Activated naive CD8-positive, alpha-beta T cell treated with anti-CD3 and anti-CD28 coated beads, Interleukin-2, amount 50 U/mL, for 16 hours (primary cell): ENCODE measurements around the gene GPANK1.

Experiments
- DNase-seq: peaks from one replicate; pipeline ENCODE4 v3.0.0-alpha.2; 2020; ENCODE audit warnings: low read depth, low spot score

Gene GPANK1

DNA sequence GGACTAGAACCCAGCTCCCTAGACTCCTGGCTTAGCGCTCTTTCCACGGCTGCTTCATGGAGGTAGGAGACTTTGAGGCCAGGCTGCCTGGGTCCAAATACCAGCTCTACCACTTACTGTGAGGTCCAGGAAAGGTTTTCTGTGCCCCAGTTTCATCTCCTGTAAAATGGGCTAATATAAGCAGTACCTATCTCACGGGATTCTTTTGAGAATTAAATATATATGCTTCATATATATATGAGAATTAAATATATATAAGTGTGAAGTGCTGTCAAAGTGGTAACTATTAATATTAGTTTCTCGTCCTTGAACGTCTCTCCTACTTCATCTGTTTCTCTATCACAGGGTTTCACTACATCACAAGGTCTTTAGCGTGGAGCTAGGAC is 26.3 kb upstream of the GPANK1 start:
- DNase-seq: no peak

DNA sequence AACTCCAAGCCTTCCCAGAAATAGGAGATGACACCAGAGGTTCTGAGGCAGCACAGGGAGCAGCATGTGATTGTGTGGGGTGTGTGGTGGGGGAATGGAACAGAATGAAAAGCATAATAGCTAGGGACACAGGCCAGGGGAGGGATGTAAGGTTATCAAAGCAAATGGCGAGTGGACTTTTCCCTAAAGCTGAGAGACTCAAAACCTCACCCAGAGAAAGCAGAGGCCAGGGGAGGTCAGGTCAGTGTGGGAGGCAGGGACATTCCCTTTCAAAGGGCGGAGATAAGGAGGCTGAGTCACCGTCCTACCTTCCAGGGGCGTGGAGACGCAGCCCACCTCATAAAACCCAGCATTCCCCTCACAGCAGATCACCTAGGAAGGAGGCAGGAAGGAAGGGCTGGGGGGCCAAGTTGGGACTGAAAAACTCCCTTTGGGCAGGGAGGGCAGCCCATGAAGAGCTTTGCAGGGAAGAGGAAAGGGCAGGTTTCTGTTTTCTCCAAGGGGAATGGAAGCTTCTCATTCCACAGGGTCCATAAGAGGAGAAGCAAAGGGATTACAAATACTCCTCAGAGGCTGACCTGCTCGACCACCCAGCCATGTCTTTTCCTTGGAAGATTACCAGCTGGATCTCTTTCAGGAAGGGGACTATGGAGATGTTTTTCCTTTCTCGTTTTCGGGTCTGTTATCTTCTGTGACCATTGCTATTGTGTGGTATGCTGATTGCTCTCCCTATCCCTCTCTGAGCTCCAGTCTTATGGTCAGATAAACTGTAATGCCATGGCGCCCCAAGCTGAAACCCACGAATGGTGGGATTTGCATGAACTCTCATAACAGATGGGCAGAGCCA is 25.7 kb upstream of the GPANK1 start:
- no peak for DNase-seq

DNA sequence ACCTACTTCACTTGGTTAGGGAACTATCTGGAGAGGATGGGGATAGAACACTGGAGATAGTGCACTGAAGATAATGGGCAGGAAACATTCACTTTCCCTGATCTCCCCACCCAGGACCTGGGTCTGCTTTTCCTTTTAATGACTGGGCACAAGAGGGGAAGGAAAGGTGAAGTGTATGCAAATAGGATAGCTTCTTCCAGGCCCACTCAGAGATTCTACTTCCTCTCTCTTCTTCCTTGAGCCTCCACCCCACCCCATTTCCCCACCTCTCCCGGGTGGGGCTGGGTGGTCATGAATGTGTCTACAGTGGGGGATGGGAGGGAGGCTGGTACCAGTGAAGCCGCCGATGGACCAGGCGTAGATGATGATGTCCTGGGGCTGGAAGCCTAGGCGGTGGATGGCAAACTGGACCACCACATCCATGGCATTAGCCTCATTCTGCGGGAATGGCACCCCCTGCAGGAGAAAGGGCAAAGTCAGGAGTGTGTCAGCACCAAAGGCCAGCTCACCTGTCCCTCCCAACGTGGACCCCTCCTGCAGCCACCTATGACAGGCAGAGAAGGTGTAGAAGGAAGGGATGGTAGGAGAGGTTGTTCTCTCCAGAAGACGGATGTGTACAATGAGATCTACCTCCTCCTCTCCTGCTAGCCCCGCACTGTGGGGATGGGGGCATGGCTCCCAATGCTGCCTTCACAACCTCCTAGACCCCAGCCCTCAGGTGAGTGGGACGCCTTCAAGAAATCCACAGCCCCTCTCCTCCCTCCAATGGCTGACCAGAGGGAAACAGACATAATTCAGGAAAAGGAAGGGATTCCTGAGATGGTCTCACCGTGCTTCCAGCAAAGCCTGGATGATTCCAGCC is 24.7 kb upstream of the GPANK1 start:
- DNase-seq: no peak

DNA sequence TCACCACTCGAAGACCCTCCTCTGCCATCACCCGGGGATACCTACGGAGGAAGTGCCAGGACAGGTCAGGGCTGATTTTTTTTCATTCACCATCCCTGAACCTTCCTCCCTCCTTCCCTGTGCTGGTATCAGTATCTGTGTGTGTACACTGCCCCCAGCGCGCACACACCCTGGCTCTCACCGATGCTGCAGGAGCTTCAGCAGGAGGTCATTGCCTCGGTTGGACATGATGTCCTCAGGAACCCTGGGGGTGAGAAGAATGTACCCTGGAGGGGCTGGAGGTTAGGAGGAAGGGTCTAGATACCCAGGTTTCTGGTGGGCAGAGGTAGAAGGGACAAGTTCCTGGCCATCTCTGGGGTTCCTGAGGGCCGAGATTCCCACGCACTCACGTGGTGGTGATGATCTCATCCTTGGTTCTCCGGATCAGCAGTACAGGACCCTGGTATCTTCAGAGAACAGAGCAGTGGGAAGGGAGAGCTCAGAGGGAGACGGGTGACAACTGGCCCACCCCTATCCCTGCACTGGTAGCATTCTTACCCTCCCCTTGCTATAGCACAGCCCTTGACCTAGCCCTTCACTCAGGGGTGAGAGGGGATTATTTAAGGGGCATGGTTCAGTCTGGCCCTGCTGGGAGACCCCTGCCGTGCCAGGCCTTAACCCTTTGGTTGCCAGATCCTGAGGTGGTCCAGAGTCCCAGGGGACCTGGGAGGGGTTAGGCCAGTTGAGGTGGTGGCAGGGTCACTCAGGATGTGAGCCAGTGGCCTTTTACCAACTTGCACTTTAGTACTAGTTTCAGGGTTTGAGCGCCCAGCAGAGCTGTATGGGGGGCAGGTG is 23.3 kb upstream of the GPANK1 start:
- DNase-seq: no peak

DNA sequence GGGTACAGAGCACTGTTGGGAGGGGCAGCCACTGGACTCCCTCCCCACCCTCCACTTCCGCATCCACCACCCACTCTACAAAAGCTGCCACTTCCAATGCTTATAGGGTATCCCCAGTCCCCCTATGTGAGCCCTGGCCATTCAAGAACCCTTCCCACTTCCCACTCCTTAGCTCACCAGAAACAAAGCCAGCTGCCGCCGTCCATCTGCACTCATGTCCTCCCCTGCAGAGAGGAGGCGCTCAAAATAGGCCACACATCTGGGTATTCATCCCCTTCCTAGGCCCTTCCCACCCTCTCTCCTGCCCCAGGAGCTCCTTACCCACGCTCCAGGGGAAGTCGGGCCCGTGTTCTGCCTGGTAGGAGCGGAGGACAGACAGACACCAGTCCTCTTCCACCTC is 22.5 kb upstream of the GPANK1 start:
- no peak for DNase-seq

DNA sequence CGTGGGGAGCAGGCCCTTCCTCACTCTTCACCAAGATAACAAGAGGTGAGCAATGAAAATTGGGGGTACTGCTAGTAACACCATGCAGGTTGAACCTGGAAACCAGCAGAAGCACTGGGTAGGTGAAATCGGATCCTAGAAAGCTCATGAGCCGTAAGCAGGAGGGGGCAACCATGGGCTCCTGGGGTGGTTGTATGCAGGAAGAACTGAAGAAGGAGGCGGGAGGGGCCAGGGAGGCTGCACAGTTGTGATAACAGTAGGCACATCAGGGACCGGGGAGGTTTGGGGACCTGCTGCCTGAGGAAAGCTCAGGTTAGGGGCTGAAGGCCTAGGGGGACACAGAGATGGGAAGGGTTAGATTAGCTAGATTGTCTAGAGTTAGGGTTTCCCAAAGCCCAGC is 21.7 kb upstream of the GPANK1 start:
- no peak for DNase-seq

DNA sequence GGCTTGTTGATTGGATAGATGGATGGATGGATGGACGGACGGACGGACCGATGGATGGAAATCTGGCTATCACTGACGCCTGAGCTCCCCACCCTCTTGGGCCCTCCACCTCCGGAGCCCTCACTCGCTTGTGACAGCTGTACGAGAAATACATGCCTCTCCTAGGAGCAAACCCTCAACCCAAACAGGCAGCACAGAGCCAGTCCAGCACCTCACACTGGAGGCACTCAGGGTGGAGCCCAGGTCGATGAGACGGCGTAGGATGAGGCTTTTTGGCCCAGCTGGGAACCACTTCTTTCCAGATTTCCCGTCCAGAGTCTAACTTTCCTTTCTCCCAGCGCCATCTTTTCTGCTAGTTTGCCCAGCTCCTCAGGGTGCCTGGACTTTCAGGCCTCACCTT is 18.8 kb upstream of the GPANK1 start:
- DNase-seq: no peak

DNA sequence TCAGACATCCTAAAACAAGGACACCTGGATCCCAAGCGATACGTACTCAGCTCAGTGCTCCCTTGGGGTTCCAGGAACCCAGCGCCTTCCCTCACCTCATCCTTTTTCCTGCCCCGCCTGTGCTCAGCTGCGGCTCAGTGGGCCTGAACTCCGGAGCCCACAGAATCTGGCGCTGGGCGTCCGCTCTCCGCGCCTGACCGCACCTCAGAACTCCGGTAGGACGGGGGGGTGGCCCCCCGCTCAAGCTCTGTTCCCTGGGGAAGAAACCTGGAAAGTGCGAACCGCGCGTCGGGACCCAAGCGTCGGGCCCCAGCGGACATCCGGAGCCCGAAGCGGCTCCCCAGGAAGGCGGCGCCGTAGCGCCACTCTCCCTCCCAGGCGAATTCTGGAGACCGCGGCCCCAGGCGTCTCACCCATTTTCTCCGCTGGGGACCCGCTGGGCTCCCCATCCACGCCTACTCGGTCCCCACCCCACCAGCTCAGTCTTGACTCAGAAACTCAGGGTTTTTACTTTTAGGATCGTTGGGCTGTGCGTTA is 16.4 kb upstream of the GPANK1 start:
- DNase-seq: no peak

DNA sequence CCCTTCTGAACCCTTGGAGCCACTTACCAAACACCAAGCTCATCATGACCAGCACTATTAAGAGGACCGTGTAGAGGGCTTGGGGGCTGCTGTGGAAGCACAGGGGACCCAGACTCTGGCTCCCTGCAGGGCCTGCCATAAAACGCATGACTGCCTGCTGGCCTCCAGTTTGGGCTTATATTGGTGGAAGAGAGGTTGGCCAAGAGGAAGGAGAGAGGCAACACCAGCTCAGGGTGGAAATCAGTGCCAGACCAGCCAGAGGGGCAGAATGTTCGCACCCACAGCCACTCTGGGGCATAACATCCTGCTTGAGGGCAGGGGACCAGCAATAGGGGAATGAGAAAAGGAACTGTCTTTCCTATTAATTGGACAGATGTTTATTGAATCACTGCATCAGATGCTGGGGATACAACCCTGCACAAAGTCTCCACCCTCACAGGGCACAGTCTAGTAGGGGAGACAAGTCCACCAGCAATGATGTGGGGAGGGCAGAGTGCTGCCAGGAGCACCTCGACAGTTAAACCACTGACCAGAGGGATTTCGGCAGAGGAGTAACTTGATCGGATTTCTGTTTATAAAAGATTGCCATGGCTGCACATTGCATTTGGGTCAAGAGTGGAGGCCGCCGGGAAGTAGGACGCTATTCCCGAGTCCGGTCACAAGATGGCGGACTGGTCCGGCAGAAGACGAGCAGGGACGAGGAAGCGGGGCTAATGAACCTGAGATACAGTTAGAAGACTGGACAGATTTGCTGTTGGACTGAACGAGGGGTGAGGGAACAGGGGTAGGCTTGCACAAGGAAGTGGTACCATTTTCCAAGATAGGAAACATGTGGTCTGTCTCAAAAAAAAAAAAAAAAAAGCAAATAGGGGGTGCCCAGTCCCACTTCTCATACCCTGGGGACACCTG is 15.7 kb upstream of the GPANK1 start, which contains the start of gene LY6G5C:
Gene LY6G5C, minus strand, starts transcription at position 842 of the 909 bp plus-strand sequence. Its CDS starts 694 bp downstream, at position 148.
- DNase-seq: peak; percentile 27

DNA sequence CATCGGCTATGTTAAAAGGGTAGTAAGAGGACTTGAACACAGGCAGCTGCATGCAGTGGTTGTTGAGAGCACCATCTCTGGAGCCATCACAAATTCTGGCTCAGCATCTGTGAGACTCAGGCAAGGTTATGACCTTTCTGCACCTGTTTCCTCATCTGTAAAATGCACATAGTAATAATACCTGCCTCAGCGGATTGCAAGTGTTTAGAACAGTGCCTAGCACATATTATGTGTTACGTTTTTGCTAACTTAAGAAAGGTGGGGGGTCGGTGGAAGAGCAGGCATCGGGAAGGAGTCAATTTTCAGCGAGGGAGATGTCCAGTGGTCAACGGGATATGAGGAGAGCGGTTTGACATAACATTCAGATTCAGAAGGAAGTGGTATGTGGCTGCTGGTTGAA is 13.2 kb upstream of the GPANK1 start:
- no peak for DNase-seq

DNA sequence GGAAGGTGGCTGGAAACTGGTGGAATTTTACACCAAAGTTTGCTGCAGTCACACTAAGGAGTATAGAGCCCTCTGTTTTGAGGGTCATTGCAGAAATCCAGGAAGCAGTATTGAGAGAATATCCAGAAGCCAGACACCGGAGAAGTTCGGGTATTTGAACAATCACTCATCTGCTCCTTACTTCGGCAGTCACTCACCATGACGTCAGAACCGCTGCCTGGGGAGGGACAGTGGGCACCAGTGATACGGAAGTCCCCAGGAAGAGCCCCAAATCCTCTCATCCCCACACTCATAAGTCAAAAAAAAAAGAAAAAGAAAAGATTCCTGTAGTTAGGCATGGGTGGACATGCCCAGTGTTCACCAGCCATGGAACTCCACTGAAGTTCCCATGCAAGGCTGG is 12.1 kb upstream of the GPANK1 start:
- no peak for DNase-seq

DNA sequence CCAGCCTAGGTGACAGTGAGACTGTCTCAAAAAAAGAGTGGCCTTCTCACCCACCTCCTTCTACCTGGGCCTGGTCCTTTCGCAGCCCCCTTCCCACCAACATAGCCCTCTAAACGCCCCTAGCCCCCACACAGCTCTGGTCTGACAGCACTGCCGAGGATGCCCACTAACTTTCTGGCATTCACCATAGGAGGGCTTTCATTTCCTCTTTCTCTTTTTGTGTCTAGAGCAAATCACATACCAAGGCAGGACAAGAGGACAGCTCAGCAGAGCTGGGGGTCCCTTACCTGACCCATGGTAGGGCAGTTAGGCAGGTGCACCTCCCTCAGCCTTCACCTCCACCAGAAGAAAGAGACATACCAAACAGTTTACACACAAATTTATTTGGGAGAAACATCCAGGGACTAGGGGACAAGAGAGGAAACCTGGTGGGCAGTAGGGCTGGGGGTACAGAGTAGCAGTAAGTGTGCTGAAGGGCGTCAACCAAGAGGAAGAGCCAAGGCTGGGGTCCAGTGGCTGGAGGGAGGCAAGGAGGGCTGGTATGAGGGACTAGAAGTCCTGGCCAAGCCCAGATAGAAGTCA is 11.6 kb upstream of the GPANK1 start:
- DNase-seq: no peak

DNA sequence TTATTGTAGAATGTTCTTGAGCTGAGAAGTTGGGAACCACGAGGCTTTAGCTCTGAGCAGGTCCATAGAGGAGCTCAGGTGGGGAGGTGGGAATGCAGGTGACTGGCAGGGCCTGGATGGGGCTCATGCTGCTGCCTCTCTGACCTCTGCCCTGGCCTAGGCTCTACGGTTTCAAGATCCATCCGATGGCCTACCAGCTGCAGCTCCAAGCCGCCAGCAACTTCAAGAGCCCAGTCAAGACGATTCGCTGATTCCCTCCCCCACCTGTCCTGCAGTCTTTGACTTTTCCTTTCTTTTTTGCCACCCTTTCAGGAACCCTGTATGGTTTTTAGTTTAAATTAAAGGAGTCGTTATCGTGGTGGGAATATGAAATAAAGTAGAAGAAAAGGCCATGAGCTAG is 4.9 kb upstream of the GPANK1 start, which contains the start of gene LY6G5B:
Gene LY6G5B, plus strand, starts transcription at position 301 of the 400 bp plus-strand sequence. CDS start 975 bp downstream, outside the sequence.
- DNase-seq: no peak

DNA sequence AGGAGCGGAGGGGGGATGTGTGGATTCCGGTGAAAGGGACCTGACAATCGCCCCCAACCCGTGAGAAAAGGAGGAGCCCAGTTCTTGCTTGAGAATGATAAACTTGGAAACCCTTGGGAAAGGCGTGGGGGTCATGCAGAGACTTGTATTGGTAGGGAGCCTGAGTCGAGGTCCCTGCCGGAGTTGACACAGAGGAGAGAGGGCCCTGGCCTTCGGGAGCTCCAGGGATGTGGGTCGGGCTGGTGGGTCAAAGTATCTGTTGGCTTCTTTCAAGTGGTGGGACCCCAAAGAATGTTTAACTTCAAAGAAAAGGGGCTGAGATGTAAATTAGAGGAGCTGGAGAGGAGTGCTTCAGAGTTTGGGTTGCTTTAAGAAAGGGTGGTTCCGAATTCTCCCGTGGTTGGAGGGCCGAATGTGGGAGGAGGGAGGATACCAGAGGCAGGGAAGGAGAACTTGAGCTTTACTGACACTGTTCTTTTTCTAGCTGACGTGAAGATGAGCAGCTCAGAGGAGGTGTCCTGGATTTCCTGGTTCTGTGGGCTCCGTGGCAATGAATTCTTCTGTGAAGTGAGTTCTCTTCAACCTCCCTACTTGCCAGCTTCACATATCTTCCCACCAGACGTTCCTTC is 1.7 kb upstream of the GPANK1 start:
- no peak for DNase-seq

DNA sequence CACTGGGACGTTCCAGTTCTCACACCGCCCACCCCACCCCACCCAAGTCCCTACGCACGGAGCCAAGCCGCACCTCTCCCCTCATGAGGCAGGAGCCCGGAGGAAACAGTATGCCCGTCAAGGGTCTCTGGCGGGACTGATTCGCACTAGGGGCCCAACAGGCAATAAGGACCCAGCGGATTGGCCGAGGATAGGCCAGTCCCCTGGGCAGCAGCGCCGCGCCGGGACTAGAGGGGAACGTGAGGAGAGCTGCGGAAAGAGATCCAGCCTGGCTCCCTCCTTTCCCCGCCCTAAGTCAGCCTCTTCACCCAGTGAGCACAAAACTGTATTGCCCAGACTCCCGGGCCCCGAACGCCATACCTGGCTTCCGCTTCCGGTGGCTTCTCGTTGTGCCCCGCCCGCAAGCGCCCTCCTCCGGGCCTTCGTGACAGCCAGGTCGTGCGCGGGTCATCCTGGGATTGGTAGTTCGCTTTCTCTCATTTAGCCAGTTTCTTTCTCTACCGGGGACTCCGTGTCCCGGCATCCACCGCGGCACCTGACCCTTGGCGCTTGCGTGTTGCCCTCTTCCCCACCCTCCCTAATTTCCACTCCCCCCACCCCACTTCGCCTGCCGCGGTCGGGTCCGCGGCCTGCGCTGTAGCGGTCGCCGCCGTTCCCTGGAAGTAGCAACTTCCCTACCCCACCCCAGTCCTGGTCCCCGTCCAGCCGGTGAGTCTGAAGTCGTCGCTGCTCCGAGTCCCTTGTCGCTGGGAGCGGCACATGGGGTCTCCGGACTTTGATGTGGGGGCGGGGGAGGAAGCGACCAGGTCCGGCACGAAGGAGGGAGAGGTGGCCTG is 922 bp upstream of the GPANK1 start, which contains the start of gene CSNK2B:
Gene CSNK2B, plus strand, starts transcription at position 580 of the 836 bp plus-strand sequence. CDS start 752 bp downstream, outside the sequence.
- DNase-seq: peak; percentile 97

DNA sequence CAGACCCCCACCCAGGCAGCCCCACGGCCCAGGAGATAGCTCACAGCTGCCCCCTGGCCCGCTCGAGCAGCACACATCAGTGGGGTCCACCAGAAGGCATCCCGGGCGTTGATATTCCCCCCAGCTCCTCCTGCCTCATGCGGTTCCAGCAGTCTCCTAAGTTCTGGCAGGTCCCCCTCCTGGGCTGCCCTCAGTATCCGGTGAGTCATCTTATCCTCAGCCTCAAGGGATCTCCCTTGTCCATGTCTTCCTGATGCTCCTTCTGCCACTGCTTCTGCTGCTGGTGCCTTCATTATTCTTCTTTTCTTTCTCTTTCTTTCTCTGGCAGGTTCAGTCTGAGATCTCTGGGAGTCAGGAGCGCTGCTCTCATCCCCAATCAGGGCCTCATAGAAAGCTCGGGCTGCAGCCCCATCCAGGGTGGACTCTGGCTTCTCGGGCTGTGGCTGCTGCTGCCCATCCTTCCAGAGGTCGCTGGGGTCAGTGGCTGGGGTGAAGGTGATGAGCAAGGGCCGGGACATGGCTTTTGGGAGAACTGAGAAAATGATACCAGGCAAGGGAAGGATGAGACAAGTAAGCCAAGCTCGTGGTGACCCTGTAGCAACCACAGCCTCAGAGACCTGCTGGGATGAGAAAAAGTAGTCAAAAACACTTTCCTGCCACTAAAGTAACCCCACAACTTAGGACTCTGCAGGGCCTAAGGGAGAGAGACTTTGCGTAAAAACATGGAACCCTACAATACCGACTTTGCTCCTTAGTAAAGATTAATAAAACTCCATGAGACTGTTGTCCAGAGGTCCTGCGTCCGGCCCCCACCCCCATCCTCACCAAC is 622 bp downstream of the GPANK1 start:
- DNase-seq: no peak

DNA sequence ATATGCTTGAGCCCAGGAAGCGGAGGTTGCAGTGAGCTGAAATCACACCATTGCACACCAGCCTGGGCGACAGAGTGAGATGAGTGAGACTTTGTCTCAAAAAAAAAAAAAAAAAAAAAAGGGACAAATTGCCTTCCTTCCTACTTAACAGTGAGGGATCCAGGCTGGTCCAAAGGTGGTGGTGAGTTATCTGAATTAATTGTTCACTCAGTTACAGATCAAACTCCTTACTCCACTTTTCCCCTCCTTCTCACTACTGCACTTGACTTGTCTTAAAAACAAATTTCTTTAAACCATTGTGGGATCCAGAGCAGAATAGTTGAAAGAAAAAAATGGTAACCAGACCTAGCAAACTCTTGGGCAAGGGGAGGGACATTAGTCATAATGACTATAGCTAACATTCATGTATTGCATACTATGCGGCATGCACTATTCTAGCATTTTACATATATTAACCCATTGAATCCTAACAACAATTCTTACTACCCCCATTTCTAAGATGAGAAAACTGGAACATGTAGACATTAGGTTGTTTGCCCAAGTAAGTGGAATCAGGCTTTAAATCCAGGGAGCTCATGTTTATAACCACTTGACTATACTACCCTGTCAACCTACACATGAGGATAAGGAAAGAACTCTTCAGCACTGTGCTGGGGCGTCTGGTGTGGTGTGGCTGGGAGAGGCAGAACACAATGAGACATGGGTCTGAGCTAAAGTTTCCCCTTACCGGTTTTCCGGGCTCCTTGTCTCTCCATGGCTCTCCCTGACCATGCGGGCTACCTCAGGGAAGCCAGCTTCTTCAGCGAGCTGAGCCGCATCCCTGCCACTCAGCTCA is 1.5 kb downstream of the GPANK1 start:
- DNase-seq: no peak
